NB4 (cell line): ENCODE data around the gene GPR156.

Experiments
- POLR2A ChIP-seq: IDR thresholded peaks from 2 replicates; pipeline ENCODE4 v1.6.1; 2011; ENCODE audit warnings: mild to moderate bottlenecking; ENCODE audit not compliant: insufficient read length; ENCODE audit errors: extremely low read depth
- TF ChIP-seq, protein P1 (sequence below): IDR thresholded peaks from one replicate; pipeline ENCODE4 v1.5.1; 2012; ENCODE audit warnings: low read depth, low read length

DNA sequence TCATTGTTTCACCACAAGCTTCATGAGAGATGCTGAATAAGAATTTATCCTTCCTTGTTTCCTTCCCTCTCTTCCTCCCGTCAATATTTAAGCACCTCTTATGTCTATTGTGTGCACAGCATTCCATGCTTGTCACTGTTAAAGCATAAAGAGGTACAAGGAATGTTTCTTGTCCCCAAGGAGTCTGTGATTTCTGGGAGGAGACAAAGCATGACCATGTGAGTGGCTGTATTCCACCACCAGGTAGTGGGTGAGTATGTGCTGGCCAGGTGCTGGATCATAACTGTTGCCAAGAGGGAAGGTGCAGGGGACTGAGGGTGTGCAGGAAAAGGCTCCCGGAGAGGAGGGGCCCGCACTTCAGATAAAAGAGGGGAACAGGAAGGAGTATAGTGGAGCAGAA is 127.9 kb downstream of the GPR156 start:
- no peak for TF ChIP-seq POLR2A
- TF ChIP-seq, protein P1, sequence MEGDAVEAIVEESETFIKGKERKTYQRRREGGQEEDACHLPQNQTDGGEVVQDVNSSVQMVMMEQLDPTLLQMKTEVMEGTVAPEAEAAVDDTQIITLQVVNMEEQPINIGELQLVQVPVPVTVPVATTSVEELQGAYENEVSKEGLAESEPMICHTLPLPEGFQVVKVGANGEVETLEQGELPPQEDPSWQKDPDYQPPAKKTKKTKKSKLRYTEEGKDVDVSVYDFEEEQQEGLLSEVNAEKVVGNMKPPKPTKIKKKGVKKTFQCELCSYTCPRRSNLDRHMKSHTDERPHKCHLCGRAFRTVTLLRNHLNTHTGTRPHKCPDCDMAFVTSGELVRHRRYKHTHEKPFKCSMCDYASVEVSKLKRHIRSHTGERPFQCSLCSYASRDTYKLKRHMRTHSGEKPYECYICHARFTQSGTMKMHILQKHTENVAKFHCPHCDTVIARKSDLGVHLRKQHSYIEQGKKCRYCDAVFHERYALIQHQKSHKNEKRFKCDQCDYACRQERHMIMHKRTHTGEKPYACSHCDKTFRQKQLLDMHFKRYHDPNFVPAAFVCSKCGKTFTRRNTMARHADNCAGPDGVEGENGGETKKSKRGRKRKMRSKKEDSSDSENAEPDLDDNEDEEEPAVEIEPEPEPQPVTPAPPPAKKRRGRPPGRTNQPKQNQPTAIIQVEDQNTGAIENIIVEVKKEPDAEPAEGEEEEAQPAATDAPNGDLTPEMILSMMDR: no peak
